Fibroblast of the aortic adventitia (primary cell): ENCODE data around the gene MEGF11. TPM values are rescaled to one million over a fixed set of nuclear protein-coding genes. Genes with fewer than 3 reads are reported as not detected.

Source experiments
- DNase-seq: peaks from one replicate; pipeline ENCODE4 v3.0.0-alpha.2; 2010; ENCODE audit warnings: low read depth
- H3K4me3 ChIP-seq: 2 replicates; pipeline ENCODE4 v1.5.1; 2011; ENCODE audit warnings: low read depth, mild to moderate bottlenecking, control low read depth, low read length, moderate library complexity
- total RNA-seq: library from RNA; depleted of rRNA; stranded (reverse); fragments of >200 nt; gene quantifications from 2 replicates; pipeline ENCODE4 v1.2.3, GENCODE V29; 2012; ENCODE audit warnings: low replicate concordance
- TF ChIP-seq, protein P1 (sequence below): IDR thresholded peaks from 2 replicates; pipeline ENCODE4 v1.5.1; 2011; ENCODE audit warnings: mild to moderate bottlenecking, low read length, control low read depth, inconsistent platforms; ENCODE audit not compliant: insufficient read depth

Gene MEGF11
- total RNA-seq, 1 donor: 0.36 TPM

DNA sequence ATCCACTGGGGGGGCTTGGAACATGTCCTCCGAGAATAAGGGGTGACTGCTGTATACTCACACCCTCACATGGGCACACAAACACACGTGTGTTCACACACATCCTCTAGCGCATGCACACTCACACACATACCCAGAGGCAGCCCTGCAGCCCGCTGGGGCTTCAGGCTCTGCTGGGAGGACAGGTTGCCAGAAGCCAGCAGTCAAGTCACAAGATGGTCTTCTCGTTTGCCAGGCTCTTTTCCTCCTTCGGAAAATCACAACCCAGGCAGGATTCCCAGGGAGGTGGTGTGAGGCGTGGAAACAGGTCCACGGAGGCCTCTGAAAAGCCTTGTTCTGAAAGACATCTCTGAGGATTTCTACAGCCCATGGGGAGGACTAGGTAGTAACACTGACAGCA lies 26.8 kb downstream of the MEGF11 start:
- no peak overlapping the region for H3K4me3 ChIP-seq
- TF ChIP-seq, protein P1, sequence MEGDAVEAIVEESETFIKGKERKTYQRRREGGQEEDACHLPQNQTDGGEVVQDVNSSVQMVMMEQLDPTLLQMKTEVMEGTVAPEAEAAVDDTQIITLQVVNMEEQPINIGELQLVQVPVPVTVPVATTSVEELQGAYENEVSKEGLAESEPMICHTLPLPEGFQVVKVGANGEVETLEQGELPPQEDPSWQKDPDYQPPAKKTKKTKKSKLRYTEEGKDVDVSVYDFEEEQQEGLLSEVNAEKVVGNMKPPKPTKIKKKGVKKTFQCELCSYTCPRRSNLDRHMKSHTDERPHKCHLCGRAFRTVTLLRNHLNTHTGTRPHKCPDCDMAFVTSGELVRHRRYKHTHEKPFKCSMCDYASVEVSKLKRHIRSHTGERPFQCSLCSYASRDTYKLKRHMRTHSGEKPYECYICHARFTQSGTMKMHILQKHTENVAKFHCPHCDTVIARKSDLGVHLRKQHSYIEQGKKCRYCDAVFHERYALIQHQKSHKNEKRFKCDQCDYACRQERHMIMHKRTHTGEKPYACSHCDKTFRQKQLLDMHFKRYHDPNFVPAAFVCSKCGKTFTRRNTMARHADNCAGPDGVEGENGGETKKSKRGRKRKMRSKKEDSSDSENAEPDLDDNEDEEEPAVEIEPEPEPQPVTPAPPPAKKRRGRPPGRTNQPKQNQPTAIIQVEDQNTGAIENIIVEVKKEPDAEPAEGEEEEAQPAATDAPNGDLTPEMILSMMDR: no peak
- no peak for DNase-seq

DNA sequence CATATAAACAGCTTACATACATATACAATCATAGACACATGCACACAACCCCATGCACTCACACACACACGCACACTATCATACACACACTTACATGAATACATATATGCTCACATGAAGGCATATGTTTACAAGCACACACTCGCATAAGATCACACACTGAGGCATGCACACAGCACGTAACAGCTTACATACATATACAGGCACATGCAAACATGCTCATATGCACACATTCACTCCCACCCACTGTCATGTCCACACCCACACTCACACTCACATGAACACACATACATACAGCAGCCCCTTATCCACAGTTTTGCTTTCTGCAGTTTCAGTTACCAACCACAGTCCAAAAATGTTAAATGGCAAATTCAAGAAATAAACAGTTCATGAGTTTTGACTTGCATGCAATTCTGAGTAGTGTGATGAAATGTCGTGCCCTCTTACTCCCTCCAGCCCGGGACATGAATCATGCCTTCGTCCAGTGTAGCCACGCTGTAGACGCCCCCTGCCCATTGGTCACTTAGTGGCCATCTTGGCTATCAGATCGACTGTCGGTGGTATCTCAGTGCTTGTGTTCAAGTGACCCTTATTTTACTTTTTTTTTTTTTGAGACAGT lies 27.8 kb downstream of the MEGF11 start:
- DNase-seq: no peak
- no peak overlapping the region for H3K4me3 ChIP-seq
- TF ChIP-seq, protein P1: no peak

DNA sequence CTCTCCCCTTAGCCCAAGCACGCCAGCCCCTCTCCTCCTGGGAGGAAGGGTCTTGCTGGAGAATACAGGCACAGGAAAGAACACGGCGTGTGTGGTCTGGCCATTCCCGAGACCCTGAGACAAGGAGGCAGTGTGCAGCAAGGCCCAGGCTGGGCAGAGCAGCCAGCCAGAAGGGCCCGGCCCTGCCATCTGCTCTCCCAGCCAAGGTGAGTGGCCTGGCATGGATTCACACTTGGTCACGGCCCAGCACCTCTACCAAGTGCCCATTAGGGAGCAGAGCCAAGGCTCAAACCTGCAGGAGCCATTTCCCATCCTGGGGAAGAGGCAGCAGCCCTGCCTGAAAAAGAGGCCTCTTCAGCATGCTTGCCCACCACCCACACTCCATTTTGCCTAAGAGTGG lies 28.6 kb downstream of the MEGF11 start:
- no peak for DNase-seq
- TF ChIP-seq, protein P1: no peak
- no peak overlapping the region for H3K4me3 ChIP-seq

DNA sequence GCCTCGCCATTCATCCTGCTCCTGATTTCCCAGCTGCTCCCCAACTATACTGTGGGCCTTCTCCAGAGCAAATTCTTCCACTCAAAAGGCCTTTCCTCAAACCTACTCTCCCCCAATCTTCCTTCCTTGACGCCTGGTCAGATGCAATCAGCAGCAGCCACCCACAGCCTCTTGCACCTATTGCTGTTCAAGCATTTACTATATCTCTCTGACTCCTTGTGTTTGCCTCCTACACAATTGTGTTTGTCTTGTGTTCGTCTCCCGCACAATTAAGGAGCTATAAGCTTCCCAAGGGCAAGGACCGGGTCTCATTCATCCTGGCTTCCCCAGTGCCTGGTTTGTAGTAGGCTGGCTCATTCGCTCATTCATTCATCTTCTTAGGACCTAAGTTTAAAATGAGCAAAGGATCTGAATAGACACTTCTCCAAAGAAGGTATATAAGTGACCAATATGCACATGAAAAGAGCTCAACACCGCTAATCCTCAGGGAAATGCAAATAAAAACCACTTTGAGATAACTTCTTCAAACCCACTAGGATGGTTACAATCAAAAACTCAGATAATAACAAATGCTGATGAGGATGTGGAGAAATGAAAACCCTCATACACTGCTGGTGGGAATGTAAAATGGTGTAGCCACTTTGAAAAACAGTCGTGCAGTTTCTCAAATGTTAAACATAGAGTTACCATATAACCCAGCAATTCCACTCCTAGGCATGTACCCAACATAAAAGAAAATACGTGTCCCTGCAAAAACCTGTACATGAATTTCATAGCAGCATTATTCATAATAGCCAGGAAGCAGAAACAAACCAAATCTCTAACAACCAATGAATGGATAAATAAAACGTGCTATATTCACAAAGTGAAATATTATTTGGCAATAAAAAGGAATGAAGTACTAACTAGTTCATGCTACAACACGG lies 31.0 kb downstream of the MEGF11 start:
- no peak overlapping the region for H3K4me3 ChIP-seq
- no peak for DNase-seq
- TF ChIP-seq, protein P1: no peak

DNA sequence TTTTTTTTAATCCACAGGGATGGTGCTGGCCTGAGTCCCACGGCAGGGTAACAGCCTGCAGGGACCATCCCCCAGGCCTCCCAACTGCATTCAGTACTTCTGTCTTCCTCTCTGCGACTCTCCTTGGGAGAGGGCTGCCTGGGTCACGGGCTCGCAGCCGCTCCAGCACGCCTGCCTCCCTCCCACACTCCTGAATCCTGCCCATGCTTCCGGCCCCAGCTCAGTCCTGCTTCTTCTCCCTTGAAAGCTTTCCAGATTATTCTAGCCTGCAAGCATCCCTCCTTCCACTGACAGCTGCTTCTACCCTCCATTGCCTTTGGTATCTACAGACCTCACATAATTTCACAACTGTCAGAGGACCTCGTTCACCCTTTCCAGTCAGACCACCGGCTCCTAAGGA lies 32.4 kb downstream of the MEGF11 start:
- TF ChIP-seq, protein P1: no peak
- no peak overlapping the region for H3K4me3 ChIP-seq
- DNase-seq: no peak

DNA sequence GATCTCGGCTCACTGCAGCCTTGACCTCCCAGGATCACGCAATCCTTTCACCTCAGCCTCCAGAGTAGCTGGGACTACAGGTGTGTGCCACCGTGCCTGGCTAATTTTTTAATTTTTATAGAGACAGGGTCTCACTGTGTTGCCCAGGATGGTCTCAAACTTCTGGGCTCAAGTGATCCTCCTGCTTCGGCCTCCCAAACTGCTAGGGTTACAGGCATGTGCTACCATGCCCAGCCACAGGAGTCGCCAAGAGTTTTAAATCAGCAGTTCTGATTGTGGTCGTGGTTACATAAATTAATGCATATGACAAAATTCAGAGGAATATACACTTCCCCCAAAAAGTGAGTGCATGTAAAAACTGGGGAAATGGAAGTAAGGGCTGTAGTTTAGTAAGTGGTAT lies 32.9 kb downstream of the MEGF11 start:
- TF ChIP-seq, protein P1: peak; percentile 11
- H3K4me3 ChIP-seq: no peak overlapping the region
- DNase-seq: no peak
